ENCODE results near the gene PADI1.
A peak's percentile ranks its signal among the peaks of the same experiment; 100 is the strongest.

The PADI1 gene

GRCh38 chr1:17218939-17219338 is 14.0 kb downstream of the PADI1 start:
- no peak overlapping the region for H3K27ac ChIP-seq
- TF ChIP-seq, protein P1, sequence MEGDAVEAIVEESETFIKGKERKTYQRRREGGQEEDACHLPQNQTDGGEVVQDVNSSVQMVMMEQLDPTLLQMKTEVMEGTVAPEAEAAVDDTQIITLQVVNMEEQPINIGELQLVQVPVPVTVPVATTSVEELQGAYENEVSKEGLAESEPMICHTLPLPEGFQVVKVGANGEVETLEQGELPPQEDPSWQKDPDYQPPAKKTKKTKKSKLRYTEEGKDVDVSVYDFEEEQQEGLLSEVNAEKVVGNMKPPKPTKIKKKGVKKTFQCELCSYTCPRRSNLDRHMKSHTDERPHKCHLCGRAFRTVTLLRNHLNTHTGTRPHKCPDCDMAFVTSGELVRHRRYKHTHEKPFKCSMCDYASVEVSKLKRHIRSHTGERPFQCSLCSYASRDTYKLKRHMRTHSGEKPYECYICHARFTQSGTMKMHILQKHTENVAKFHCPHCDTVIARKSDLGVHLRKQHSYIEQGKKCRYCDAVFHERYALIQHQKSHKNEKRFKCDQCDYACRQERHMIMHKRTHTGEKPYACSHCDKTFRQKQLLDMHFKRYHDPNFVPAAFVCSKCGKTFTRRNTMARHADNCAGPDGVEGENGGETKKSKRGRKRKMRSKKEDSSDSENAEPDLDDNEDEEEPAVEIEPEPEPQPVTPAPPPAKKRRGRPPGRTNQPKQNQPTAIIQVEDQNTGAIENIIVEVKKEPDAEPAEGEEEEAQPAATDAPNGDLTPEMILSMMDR (IDR thresholded peaks at IDR 0.05; ENCODE audit: low read depth, low read length), result no peak
- peak; percentile 25 for DNase-seq
- no peaks in the 10 kb centered on the region for H3K9me3 ChIP-seq (ENCODE audit: severe bottlenecking)
- H3K27me3 ChIP-seq (ENCODE audit: insufficient read depth, low read depth, severe bottlenecking), result no peaks in the 10 kb centered on the region
- H3K4me3 ChIP-seq (ENCODE audit: low read depth, low read length), result no peak overlapping the region
- H3K36me3 ChIP-seq, result no peaks in the 10 kb centered on the region

- Histone ChIP-seq H3K27me3 (ENCODE audit: insufficient read depth, low read depth, severe bottlenecking) (no peaks in the 10 kb centered on the region), H3K4me3 (ENCODE audit: low read depth, low read length) (no peak overlapping the region), H3K27ac (no peak overlapping the region), H3K36me3 (no peaks in the 10 kb centered on the region), H3K9me3 (ENCODE audit: severe bottlenecking) (no peaks in the 10 kb centered on the region)
- no peak for DNase-seq
- TF ChIP-seq, protein P1 (IDR thresholded peaks at IDR 0.05; ENCODE audit: low read depth, low read length), result no peak
Observed at GRCh38 chr1:17220287-17220686, 15.4 kb downstream of the PADI1 start.

GRCh38 chr1:17222557-17222956 is 17.6 kb downstream of the PADI1 start:
- Histone ChIP-seq H3K27ac (no peak overlapping the region), H3K9me3 (ENCODE audit: severe bottlenecking) (no peaks in the 10 kb centered on the region), H3K4me3 (ENCODE audit: low read depth, low read length) (no peak overlapping the region), H3K36me3 (no peaks in the 10 kb centered on the region), H3K27me3 (ENCODE audit: insufficient read depth, low read depth, severe bottlenecking) (no peaks in the 10 kb centered on the region)
- TF ChIP-seq, protein P1 (IDR thresholded peaks at IDR 0.05; ENCODE audit: low read depth, low read length), result no peak
- DNase-seq, result no peak

DNA sequence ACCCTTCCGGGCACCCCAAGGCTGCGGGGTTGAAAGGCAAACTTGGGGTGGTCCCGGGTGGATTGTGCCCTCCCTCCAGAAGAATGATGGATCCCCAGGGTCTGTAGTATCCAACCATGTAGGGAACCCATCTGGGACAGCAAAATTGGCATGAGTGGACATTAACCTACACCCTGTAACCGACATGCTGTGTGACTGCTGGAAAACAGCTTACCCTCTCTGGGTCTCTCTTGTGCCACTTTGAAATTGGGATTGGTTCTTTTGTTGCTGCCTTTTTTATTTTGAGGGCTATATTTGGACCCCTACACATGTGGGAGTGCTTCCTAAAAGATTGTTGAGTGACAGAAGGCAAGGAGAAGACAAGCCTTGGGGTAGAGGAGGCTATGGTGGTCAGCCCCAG is 19.5 kb downstream of the PADI1 start:
- Histone ChIP-seq H3K4me3 (ENCODE audit: low read depth, low read length) (no peak overlapping the region), H3K9me3 (ENCODE audit: severe bottlenecking) (no peaks in the 10 kb centered on the region), H3K36me3 (no peaks in the 10 kb centered on the region), H3K27me3 (ENCODE audit: insufficient read depth, low read depth, severe bottlenecking) (no peaks in the 10 kb centered on the region), H3K27ac (no peak overlapping the region)
- DNase-seq, result no peak
- TF ChIP-seq, protein P1 (IDR thresholded peaks at IDR 0.05; ENCODE audit: low read depth, low read length), result no peak

DNA sequence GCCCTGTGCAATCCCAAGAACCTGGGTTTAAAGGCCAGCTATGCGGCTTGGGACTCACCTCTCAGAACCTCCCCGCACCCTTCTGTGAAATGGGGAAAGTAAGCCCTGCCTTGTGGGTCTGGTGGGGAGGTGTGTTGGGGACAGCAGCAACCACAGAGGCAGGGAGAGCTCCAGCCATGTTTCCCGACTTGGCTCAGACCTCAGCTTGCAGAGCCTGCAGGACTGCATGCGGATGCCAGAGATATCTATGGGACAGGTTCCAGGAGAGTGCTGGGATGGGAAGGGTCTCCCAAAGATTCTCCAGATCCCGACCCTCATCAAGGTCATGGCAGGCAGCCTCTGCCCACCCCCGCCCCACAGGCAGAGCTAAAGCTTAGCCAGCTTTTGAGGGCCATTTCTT is 20.2 kb downstream of the PADI1 start:
- Histone ChIP-seq H3K27me3 (ENCODE audit: insufficient read depth, low read depth, severe bottlenecking) (no peaks in the 10 kb centered on the region), H3K4me3 (ENCODE audit: low read depth, low read length) (no peak overlapping the region), H3K27ac (no peak overlapping the region), H3K9me3 (ENCODE audit: severe bottlenecking) (no peaks in the 10 kb centered on the region), H3K36me3 (no peaks in the 10 kb centered on the region)
- DNase-seq, result no peak
- TF ChIP-seq, protein P1 (IDR thresholded peaks at IDR 0.05; ENCODE audit: low read depth, low read length), result no peak

DNA sequence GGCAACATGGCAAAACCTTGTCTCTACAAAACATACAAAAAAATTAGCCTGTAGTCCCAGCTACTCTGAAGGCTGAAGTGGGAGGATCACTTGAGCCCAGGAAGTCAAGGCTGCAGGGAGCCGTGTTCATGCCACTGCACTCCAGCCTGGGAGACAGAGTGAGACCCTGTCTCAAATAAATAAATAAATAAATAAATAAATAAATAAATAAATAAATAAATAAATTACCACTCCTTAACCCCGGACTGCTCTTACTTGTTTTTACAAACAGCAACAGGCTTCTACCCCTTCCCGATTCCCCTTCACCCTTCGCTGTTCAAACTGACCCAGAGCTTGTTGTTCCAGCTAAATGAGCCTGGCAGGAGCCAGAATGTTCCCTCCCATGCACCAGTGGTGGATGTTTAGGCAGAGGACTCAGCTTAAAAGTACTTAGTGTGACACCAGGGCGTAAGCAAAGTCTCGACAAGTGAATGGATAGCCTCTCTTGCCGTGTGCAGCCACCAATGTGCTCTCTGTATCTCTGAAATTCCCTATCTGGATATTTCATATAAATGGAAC is 22.5 kb downstream of the PADI1 start:
- no peak overlapping the region for H3K4me3 ChIP-seq (ENCODE audit: low read depth, low read length)
- DNase-seq, result no peak
- H3K9me3 ChIP-seq (ENCODE audit: severe bottlenecking), result no peaks in the 10 kb centered on the region
- no peaks in the 10 kb centered on the region for H3K27me3 ChIP-seq (ENCODE audit: insufficient read depth, low read depth, severe bottlenecking)
- no peaks in the 10 kb centered on the region for H3K36me3 ChIP-seq
- TF ChIP-seq, protein P1 (IDR thresholded peaks at IDR 0.05; ENCODE audit: low read depth, low read length), result no peak
- no peak overlapping the region for H3K27ac ChIP-seq

All from WERI-Rb-1 (cell line).